K562 (cell line): Measurements from ENCODE around the gene KCNH8. TPM values are rescaled to one million over a fixed set of nuclear protein-coding genes. Genes with fewer than 3 reads are reported as not detected.

Source experiments
- ATF1 ChIP-seq, 2 experiments: fragments of 450-650 bp in 1 of 2; IDR thresholded peaks; 2 replicates each; pipeline ENCODE4 v1.6.1; 2016; ENCODE audit warnings: missing compliant biosample characterization in 1 of 2, missing genetic modification characterization in 1 of 2
- ELF2 ChIP-seq: fragments of 250-450 bp; sonication (Bioruptor Pico); IDR thresholded peaks from 2 replicates; pipeline ENCODE4 v1.5.0; 2021; ENCODE audit warnings: mild to moderate bottlenecking
- FOXM1 ChIP-seq, 2 experiments: fragments of 450-650 bp in 1 of 2; sonication (generic) in 1 of 2; formaldehyde crosslinking in 1 of 2; IDR thresholded peaks; 2 replicates each; pipeline versions ENCODE4 v1.6.1 to v1.9.0; 2017 to 2022; ENCODE audit warnings: low read depth in 2 of 2, mild to moderate bottlenecking in 2 of 2, missing genetic modification reagents in 1 of 2, moderate library complexity in 1 of 2
- GABPA ChIP-seq: fragments of 200-800 bp; sonication (Bioruptor generic); conservative IDR thresholded peaks from 2 replicates; pipeline ENCODE4 v1.6.1; 2016; ENCODE audit warnings: low read depth, missing genetic modification characterization, missing compliant biosample characterization
- HBP1 ChIP-seq: fragments of 450-650 bp; formaldehyde crosslinking; IDR thresholded peaks from 2 replicates; pipeline ENCODE4 v1.4.0; 2022; ENCODE audit warnings: missing genetic modification characterization
- L3MBTL2 ChIP-seq: fragments of 450-650 bp; IDR thresholded peaks from 2 replicates; pipeline ENCODE4 v1.6.1; 2016; ENCODE audit warnings: mild to moderate bottlenecking, moderate library complexity
- PRDM10 ChIP-seq: fragments of 450-650 bp; IDR thresholded peaks from 2 replicates; pipeline ENCODE4 v1.6.1; 2018; ENCODE audit not compliant: partially characterized antibody
- TARDBP ChIP-seq: fragments of 450-650 bp; IDR thresholded peaks from 2 replicates; pipeline ENCODE4 v1.6.1; 2016
- YBX1 ChIP-seq: fragments of 450-650 bp; IDR thresholded peaks from 2 replicates; pipeline ENCODE4 v1.7.1; 2016; ENCODE audit warnings: mild to moderate bottlenecking
- ZBTB40 ChIP-seq, 2 experiments: fragments of 450-650 bp in 1 of 2; sonication (generic) in 1 of 2; formaldehyde crosslinking in 1 of 2; IDR thresholded peaks; 2 replicates each; pipeline versions ENCODE4 v1.7.1 to v1.9.0; 2016 to 2022; ENCODE audit warnings: inconsistent platforms in 1 of 2, mild to moderate bottlenecking in 1 of 2, missing genetic modification reagents in 1 of 2
- polyA plus RNA-seq, 8 experiments: library from polyadenylated mRNA; depleted of rRNA in 4 of 8; stranded (reverse) in 5 of 8; unstranded in 3 of 8; fragments of >200 nt; fragmentation: Nextera tagmentation in 2 of 8; fragmentation: Illumina TruSeq in 1 of 8; extraction: Ambion mirVana in 2 of 8; extraction: Trizol in 1 of 8; gene quantifications; 2 replicates each; pipeline versions ENCODE4 v1.2.1 to v1.2.3, GENCODE V29; 2011 to 2014; ENCODE audit warnings: inconsistent platforms in 1 of 8, missing spikeins in 1 of 8
- total RNA-seq, 7 experiments: library from RNA; depleted of rRNA in 6 of 7; stranded (reverse); fragments of >200 nt in 6 of 7; fragmentation: Illumina TruSeq in 2 of 7; extraction: Trizol in 2 of 7; gene quantifications; 2 replicates each; pipeline versions ENCODE4 v1.2.1 to v1.2.3, GENCODE V29; 2011 to 2021; ENCODE audit warnings: low replicate concordance in 1 of 7

KCNH8 gene
- total and polyA plus RNA-seq, 9 of the 15 experiments (the other 6 are each of a cell fraction or from before 2014, with no cell fraction given), result 0.02 to 0.08 (median 0.04) TPM; not detected in 6

GRCh38 chr3:19146685-19147650 lies 1.3 kb upstream of the KCNH8 start (continued):
- TF ChIP-seq HBP1 (CRISPR knock-in tag) (no peak), ATF1 (CRISPR knock-in tag; IDR thresholded peaks at IDR 0.05) (no peak), ATF1 (tag; IDR thresholded peaks at IDR 0.05) (peak; percentile 75), GABPA (tag) (peak; percentile 91), L3MBTL2 (peak; percentile 85), ELF2 (CRISPR knock-in tag) (0 out of 2 replicates have a peak, but pooled peaks have one; percentile 19), ZBTB40 (IDR thresholded peaks at IDR 0.05) (0 out of 2 replicates have a peak, but pooled peaks have one; percentile 50), ZBTB40 (CRISPR knock-in tag; IDR thresholded peaks at IDR 0.05) (no peak), YBX1 (no peak), TARDBP (0 out of 2 replicates have a peak, but pooled peaks have one; percentile 14), FOXM1 (IDR thresholded peaks at IDR 0.05; ENCODE audit: low read depth) (peak; percentile 51; the same call in 1 of the 2 replicates), FOXM1 (CRISPR knock-in tag; IDR thresholded peaks at IDR 0.05; ENCODE audit: low read depth) (no peak), PRDM10 (peak; percentile 70)
